HEK293 (cell line): Measurements from ENCODE around the gene DGKG.

Source experiments
- CTCF ChIA-PET: fragments of 350-600 bp; formaldehyde crosslinking; extraction: SDS; loops from one replicate; lab custom pipeline; 2021; ENCODE audit warnings: antibody characterized with exemption; lab: Yijun Ruan, JAX
- POLR2A ChIA-PET: fragments of 300-600 bp; formaldehyde crosslinking; extraction: SDS; loops from one replicate; lab custom pipeline; 2020; ENCODE audit warnings: antibody characterized with exemption, inconsistent platforms; lab: Yijun Ruan, JAX
- H3K27ac ChIP-seq: fragments of 200-500 bp; sonication (Bioruptor generic); 2 replicates; pipeline ENCODE4 v1.5.1; 2014; ENCODE audit warnings: low read depth, low read length, control low read depth, inconsistent platforms; ENCODE audit errors: extremely low read depth
- H3K36me3 ChIP-seq, 2 experiments: fragments of 200-500 bp in 1 of 2; sonication (Bioruptor generic) in 1 of 2; 1 replicate in 1 of 2; 2 replicates in 1 of 2; pipeline ENCODE4 v1.5.1; 2014 to 2017; ENCODE audit warnings: inconsistent platforms in 2 of 2, low read length in 2 of 2; ENCODE audit not compliant: control insufficient read depth in 2 of 2, insufficient read depth in 1 of 2
- H3K4me1 ChIP-seq: fragments of 200-500 bp; sonication (Bioruptor generic); 2 replicates; pipeline ENCODE4 v1.5.1; 2014; ENCODE audit warnings: mild to moderate bottlenecking, low read length, inconsistent platforms; ENCODE audit not compliant: control insufficient read depth, insufficient read depth
- H3K4me3 ChIP-seq: 2 replicates; pipeline ENCODE4 v1.5.1; 2011; ENCODE audit warnings: low read depth, mild to moderate bottlenecking, control low read depth, low read length, moderate library complexity
- H3K9me3 ChIP-seq: fragments of 200-500 bp; sonication (Bioruptor generic); 2 replicates; pipeline ENCODE4 v1.5.1; 2014; ENCODE audit warnings: low read depth, low read length, inconsistent platforms; ENCODE audit not compliant: control insufficient read depth, insufficient read depth
- BCL11B ChIP-seq: fragments of 450-650 bp; formaldehyde crosslinking; IDR thresholded peaks from 2 replicates; pipeline ENCODE4 v1.5.1; 2016; ENCODE audit warnings: low read depth, missing biosample characterization, missing genetic modification characterization
- GLIS2 ChIP-seq: fragments of 450-650 bp; formaldehyde crosslinking; IDR thresholded peaks from 2 replicates; pipeline ENCODE4 v1.5.1; 2016; ENCODE audit warnings: missing biosample characterization, missing genetic modification characterization
- IKZF3 ChIP-seq: fragments of 450-650 bp; IDR thresholded peaks from 2 replicates; pipeline ENCODE4 v1.5.0; 2018; ENCODE audit warnings: missing biosample characterization, mild to moderate bottlenecking, missing genetic modification characterization, moderate library complexity
- KLF16 ChIP-seq: fragments of 450-650 bp; formaldehyde crosslinking; IDR thresholded peaks from 2 replicates; pipeline ENCODE4 v1.5.1; 2017; ENCODE audit warnings: missing biosample characterization, missing genetic modification characterization
- MYNN ChIP-seq: fragments of 450-650 bp; formaldehyde crosslinking; IDR thresholded peaks from 2 replicates; pipeline ENCODE4 v1.5.1; 2016; ENCODE audit warnings: missing biosample characterization, missing genetic modification characterization, borderline replicate concordance
- OVOL3 ChIP-seq: fragments of 450-650 bp; formaldehyde crosslinking; IDR thresholded peaks from 2 replicates; pipeline ENCODE4 v1.5.1; 2016; ENCODE audit warnings: missing biosample characterization, missing genetic modification characterization
- REST ChIP-seq: fragments of 450-650 bp; formaldehyde crosslinking; IDR thresholded peaks from 2 replicates; pipeline ENCODE4 v1.5.1; 2016; ENCODE audit warnings: missing biosample characterization, missing genetic modification characterization
- ZBTB20 ChIP-seq: fragments of 450-650 bp; formaldehyde crosslinking; IDR thresholded peaks from 2 replicates; pipeline ENCODE4 v1.5.1; 2016; ENCODE audit warnings: missing biosample characterization, missing genetic modification characterization
- ZBTB21 ChIP-seq: fragments of 450-650 bp; formaldehyde crosslinking; IDR thresholded peaks from 2 replicates; pipeline ENCODE4 v1.5.1; 2017; ENCODE audit warnings: missing biosample characterization, missing genetic modification characterization
- ZNF114 ChIP-seq: fragments of 450-650 bp; formaldehyde crosslinking; IDR thresholded peaks from 2 replicates; pipeline ENCODE4 v1.5.0; 2017; ENCODE audit warnings: missing biosample characterization, missing genetic modification characterization
- ZNF169 ChIP-seq: fragments of 450-650 bp; formaldehyde crosslinking; IDR thresholded peaks from 2 replicates; pipeline ENCODE4 v1.5.1; 2016; ENCODE audit warnings: missing biosample characterization, missing genetic modification characterization
- ZNF19 ChIP-seq: fragments of 450-650 bp; formaldehyde crosslinking; IDR thresholded peaks from 2 replicates; pipeline ENCODE4; 2016; ENCODE audit warnings: missing biosample characterization, missing genetic modification characterization, low read depth
- ZNF324 ChIP-seq: fragments of 450-650 bp; formaldehyde crosslinking; IDR thresholded peaks from 2 replicates; pipeline ENCODE4 v1.5.1; 2016; ENCODE audit warnings: missing biosample characterization, missing genetic modification characterization
- ZNF350 ChIP-seq: fragments of 450-650 bp; formaldehyde crosslinking; IDR thresholded peaks from 2 replicates; pipeline ENCODE4 v1.5.0; 2017; ENCODE audit warnings: missing biosample characterization, mild to moderate bottlenecking, missing genetic modification characterization
- ZNF366 ChIP-seq: fragments of 450-650 bp; formaldehyde crosslinking; conservative IDR thresholded peaks from 2 replicates; pipeline ENCODE4 v1.5.1; 2016; ENCODE audit warnings: missing biosample characterization, missing genetic modification characterization
- ZNF391 ChIP-seq: fragments of 450-650 bp; formaldehyde crosslinking; IDR thresholded peaks from 2 replicates; pipeline ENCODE4 v1.5.1; 2016; ENCODE audit warnings: low read depth, missing biosample characterization, missing genetic modification characterization, borderline replicate concordance
- ZNF394 ChIP-seq: fragments of 450-650 bp; formaldehyde crosslinking; IDR thresholded peaks from 2 replicates; pipeline ENCODE4 v1.5.1; 2016; ENCODE audit warnings: missing biosample characterization, missing genetic modification characterization, mild to moderate bottlenecking, moderate library complexity, borderline replicate concordance
- ZNF501 ChIP-seq: fragments of 450-650 bp; formaldehyde crosslinking; IDR thresholded peaks from 2 replicates; pipeline ENCODE4 v1.5.1; 2016; ENCODE audit warnings: missing biosample characterization, missing genetic modification characterization
- ZNF513 ChIP-seq: fragments of 450-650 bp; IDR thresholded peaks from 2 replicates; pipeline ENCODE4 v1.5.1; 2018; ENCODE audit warnings: missing biosample characterization, missing genetic modification characterization
- ZNF514 ChIP-seq: fragments of 450-650 bp; formaldehyde crosslinking; IDR thresholded peaks from 2 replicates; pipeline ENCODE4 v1.5.1; 2016; ENCODE audit warnings: missing biosample characterization, missing genetic modification characterization
- ZNF558 ChIP-seq: fragments of 450-650 bp; formaldehyde crosslinking; IDR thresholded peaks from 2 replicates; pipeline ENCODE4 v1.5.1; 2016; ENCODE audit warnings: missing biosample characterization, missing genetic modification characterization
- ZNF623 ChIP-seq: fragments of 450-650 bp; formaldehyde crosslinking; IDR thresholded peaks from 2 replicates; pipeline ENCODE4 v1.5.1; 2016; ENCODE audit warnings: missing biosample characterization, missing genetic modification characterization
- ZNF660 ChIP-seq: fragments of 450-650 bp; IDR thresholded peaks from 2 replicates; pipeline ENCODE4 v1.5.1; 2018; ENCODE audit warnings: missing biosample characterization, mild to moderate bottlenecking, missing genetic modification characterization
- ZNF785 ChIP-seq: fragments of 450-650 bp; formaldehyde crosslinking; IDR thresholded peaks from 2 replicates; pipeline ENCODE4 v1.5.1; 2016; ENCODE audit warnings: missing biosample characterization, missing genetic modification characterization
- ZNF791 ChIP-seq: fragments of 450-650 bp; formaldehyde crosslinking; IDR thresholded peaks from 2 replicates; pipeline ENCODE4 v1.5.1; 2016; ENCODE audit warnings: missing biosample characterization, missing genetic modification characterization
- ZNF837 ChIP-seq: fragments of 450-650 bp; formaldehyde crosslinking; IDR thresholded peaks from 2 replicates; pipeline ENCODE4 v1.5.1; 2016; ENCODE audit warnings: missing biosample characterization, missing genetic modification characterization
- TF ChIP-seq, protein P1 (sequence below): sonication (generic); formaldehyde crosslinking; IDR thresholded peaks from 2 replicates; pipeline ENCODE4 v1.8.1; 2022; ENCODE audit warnings: mild to moderate bottlenecking, moderate library complexity, missing genetic modification reagents
- TF ChIP-seq, protein P2 (sequence below): fragments of 450-650 bp; formaldehyde crosslinking; IDR thresholded peaks from 2 replicates; pipeline ENCODE4 v1.5.1; 2016; ENCODE audit warnings: missing biosample characterization, missing genetic modification characterization
- TF ChIP-seq, protein P3 (sequence below): fragments of 450-650 bp; formaldehyde crosslinking; IDR thresholded peaks from 2 replicates; pipeline ENCODE4 v1.5.1; 2016; ENCODE audit warnings: missing biosample characterization, missing genetic modification characterization

The DGKG gene

DNA sequence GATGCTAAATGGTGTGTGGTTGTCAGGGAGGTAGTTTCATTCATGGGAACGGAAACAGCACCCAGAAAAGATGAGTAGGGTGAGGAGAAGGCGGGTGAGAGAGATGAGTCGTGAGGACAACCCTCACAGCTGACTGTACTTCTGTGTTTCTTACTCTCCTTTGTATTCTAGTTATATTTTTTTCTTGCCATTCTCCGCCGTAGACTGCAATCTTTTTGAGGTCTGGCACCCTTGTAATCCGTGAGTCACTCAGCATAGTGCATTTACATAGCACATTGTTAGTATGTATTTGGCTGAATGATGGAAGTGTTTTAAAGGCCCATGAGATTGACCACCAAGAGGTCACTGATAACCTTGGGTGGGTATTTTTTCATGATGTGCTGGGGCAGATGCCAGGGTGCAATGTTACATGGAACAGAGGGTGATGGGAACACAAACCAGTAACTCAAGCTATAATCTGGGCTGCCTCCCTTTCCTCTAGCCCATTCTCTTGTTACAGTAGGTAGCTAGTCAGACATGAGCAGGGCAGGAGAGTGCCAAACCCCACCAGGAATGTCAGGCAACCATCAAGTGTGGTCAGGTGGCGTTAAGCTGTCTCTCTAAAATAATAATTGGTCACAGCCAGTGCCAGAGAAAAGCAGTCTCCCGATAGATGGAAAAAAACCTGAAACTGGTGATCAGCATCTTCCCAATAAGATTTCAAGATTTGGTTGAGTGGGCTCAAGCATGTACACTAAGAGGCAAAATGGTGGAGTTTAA, 18.8 kb upstream of the DGKG start:
- Histone ChIP-seq H3K9me3 (no peaks in the 10 kb centered on the region), H3K4me1 (peaks cover 5% of the 10 kb centered on the region), H3K27ac (no peak overlapping the region), H3K4me3 (no peak overlapping the region), H3K36me3 (no peaks in the 10 kb centered on the region)
- ChIA-PET POLR2A (no interaction called here), CTCF (interaction anchor here (1.2 kb wide), 1 partner anchor 160 kb away, joined by 3 read pairs; no protein-coding TSS in a partner anchor)
- no peak for TF ChIP-seq ZNF623
- TF ChIP-seq MYNN: no peak
- TF ChIP-seq ZNF391 (tag by site-specific recombination): no peak
- no peak for TF ChIP-seq REST (tag by site-specific recombination)
- TF ChIP-seq ZNF169 (tag by site-specific recombination): no peak
- TF ChIP-seq, protein P1, sequence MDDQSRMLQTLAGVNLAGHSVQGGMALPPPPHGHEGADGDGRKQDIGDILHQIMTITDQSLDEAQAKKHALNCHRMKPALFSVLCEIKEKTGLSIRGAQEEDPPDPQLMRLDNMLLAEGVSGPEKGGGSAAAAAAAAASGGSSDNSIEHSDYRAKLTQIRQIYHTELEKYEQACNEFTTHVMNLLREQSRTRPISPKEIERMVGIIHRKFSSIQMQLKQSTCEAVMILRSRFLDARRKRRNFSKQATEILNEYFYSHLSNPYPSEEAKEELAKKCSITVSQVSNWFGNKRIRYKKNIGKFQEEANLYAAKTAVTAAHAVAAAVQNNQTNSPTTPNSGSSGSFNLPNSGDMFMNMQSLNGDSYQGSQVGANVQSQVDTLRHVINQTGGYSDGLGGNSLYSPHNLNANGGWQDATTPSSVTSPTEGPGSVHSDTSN (CRISPR knock-in tag): no peak
- no peak for TF ChIP-seq ZNF501 (tag by site-specific recombination)
- no peak for TF ChIP-seq ZNF791 (tag by site-specific recombination)
- TF ChIP-seq IKZF3 (tag by site-specific recombination): no peak
- TF ChIP-seq GLIS2: no peak
- no peak for TF ChIP-seq ZNF350 (tag by site-specific recombination)
- TF ChIP-seq ZNF514 (tag by site-specific recombination): no peak
- TF ChIP-seq, protein P2, sequence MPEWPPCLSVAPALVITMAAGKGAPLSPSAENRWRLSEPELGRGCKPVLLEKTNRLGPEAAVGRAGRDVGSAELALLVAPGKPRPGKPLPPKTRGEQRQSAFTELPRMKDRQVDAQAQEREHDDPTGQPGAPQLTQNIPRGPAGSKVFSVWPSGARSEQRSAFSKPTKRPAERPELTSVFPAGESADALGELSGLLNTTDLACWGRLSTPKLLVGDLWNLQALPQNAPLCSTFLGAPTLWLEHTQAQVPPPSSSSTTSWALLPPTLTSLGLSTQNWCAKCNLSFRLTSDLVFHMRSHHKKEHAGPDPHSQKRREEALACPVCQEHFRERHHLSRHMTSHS (tag by site-specific recombination): no peak
- no peak for TF ChIP-seq ZNF366 (tag by site-specific recombination)
- no peak for TF ChIP-seq KLF16
- no peak for TF ChIP-seq ZNF558 (tag by site-specific recombination)
- TF ChIP-seq BCL11B (tag by site-specific recombination): no peak

DNA sequence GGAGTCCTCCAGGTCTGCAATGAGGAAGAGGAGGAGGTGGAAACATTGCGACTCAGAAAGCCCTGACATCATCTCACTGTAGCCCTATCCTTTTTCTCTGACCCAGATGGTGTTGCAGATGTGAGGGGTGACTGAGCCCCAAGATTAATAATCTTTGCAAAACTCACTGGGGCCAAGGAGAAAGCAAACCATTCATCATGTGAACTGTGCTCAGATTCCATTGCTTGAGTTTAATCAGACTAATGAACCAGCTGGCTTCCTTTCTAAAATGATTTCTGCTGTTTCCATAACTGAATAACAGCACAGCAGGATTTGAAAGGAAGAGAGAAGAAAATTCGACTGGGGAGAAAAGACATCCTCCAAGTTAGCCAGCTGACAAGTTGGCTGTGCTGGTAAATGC, 13.4 kb upstream of the DGKG start:
- Histone ChIP-seq H3K36me3 (no peaks in the 10 kb centered on the region), H3K9me3 (no peaks in the 10 kb centered on the region), H3K4me1 (no peaks in the 10 kb centered on the region), H3K4me3 (no peak overlapping the region), H3K27ac (no peak overlapping the region)
- ChIA-PET POLR2A (no interaction called here), CTCF (no interaction called here)
- TF ChIP-seq ZNF785 (no peak), ZBTB20 (no peak), ZNF837 (no peak), ZNF114 (tag by site-specific recombination) (no peak), ZNF366 (tag by site-specific recombination) (no peak), ZNF513 (tag by site-specific recombination) (no peak), ZNF19 (tag by site-specific recombination) (no peak), ZNF660 (tag by site-specific recombination) (no peak), OVOL3 (tag by site-specific recombination) (no peak), ZBTB21 (no peak), ZNF394 (tag by site-specific recombination) (no peak), ZNF324 (tag by site-specific recombination) (no peak)
- TF ChIP-seq, protein P3, sequence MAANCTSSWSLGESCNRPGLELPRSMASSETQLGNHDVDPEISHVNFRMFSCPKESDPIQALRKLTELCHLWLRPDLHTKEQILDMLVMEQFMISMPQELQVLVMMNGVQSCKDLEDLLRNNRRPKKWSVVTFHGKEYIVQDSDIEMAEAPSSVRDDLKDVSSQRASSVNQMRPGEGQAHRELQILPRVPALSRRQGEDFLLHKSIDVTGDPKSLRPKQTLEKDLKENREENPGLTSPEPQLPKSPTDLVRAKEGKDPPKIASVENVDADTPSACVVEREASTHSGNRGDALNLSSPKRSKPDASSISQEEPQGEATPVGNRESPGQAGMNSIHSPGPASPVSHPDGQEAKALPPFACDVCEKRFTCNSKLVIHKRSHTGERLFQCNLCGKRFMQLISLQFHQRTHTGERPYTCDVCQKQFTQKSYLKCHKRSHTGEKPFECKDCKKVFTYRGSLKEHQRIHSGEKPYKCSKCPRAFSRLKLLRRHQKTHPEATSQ (tag by site-specific recombination): no peak
